Measurements from ENCODE around the gene SULT1E1.

The SULT1E1 gene

DNA sequence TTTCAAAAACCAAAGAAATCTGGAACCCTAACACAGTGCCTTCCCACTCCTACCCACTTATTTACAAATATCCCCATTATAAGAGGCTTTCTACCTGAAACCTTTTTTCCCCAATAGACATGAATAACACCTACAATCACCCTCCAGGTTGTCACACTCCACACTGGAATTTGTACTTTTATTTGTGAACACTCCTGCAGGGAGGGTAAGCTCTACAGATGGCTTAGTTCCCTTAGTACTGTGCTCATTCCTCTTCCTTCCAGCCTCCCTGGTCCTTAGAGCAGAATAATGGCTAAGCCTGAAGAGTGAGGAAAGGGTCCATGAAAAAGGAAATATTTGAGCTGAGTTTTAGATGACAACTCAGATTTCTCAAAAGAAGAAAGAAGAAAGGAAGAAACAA lies 22.2 kb upstream of the SULT1E1 start:
- no peak for DNase-seq (ENCODE audit: low read depth, low spot score)
- Histone ChIP-seq H3K4me3 (ENCODE audit: insufficient read length, low read depth) (no peak overlapping the region), H3K9me3 (ENCODE audit: insufficient read depth, low read length) (peaks cover 17% of the 10 kb centered on the region; the same call in 1 of the 2 replicates), H3K36me3 (ENCODE audit: insufficient read depth, insufficient read length, low read length) (no peaks in the 10 kb centered on the region), H3K27me3 (ENCODE audit: insufficient read depth, insufficient read length) (no peaks in the 10 kb centered on the region), H3K9ac (ENCODE audit: insufficient read length, low read depth) (no peak overlapping the region), H3K4me1 (ENCODE audit: insufficient read depth, insufficient read length) (no peaks in the 10 kb centered on the region)
- TF ChIP-seq SUZ12 (IDR thresholded peaks at IDR 0.05; ENCODE audit: extremely low read depth, insufficient read depth, insufficient read length) = no peak
- TF ChIP-seq YY1 (IDR thresholded peaks at IDR 0.05; ENCODE audit: insufficient read depth, insufficient read length) = no peak
- no peak for TF ChIP-seq ZNF274 (IDR thresholded peaks at IDR 0.05; ENCODE audit: low read depth, low read length)

DNA sequence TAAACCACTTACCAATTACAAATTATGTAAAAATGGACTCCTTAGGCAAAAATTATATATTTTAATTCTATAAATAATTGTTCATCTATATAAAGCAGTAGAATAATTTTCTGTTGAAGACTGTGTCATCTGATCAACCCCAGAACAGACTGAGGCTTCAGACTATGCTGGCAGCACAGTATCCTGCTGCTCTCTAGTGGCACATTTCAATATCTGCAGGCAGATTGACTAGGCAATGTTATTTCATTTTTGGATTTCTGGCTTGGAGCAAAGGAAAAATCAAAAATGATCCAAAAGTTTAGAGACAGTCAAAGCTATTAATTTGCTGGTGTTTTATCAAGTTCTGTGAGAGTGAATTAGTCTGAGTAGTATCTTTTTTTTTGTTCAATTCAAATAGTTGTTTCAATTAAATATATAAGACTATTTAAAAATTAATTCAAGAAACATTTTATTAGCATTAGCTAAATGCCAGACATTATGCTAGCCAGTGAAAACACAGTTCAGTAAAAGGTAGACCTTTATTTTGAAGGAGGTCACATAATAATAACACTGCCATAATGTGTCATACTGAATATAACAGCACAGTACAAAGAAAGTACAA lies 21.3 kb upstream of the SULT1E1 start:
- Histone ChIP-seq H3K36me3 (ENCODE audit: insufficient read depth, insufficient read length, low read length) (no peaks in the 10 kb centered on the region), H3K4me3 (ENCODE audit: insufficient read length, low read depth) (no peak overlapping the region), H3K9me3 (ENCODE audit: insufficient read depth, low read length) (peaks cover 17% of the 10 kb centered on the region; the same call in 1 of the 2 replicates), H3K4me1 (ENCODE audit: insufficient read depth, insufficient read length) (no peaks in the 10 kb centered on the region), H3K9ac (ENCODE audit: insufficient read length, low read depth) (no peak overlapping the region), H3K27me3 (ENCODE audit: insufficient read depth, insufficient read length) (no peaks in the 10 kb centered on the region)
- TF ChIP-seq SUZ12 (IDR thresholded peaks at IDR 0.05; ENCODE audit: extremely low read depth, insufficient read depth, insufficient read length) (no peak), ZNF274 (IDR thresholded peaks at IDR 0.05; ENCODE audit: low read depth, low read length) (no peak), YY1 (IDR thresholded peaks at IDR 0.05; ENCODE audit: insufficient read depth, insufficient read length) (no peak)
- no peak for DNase-seq (ENCODE audit: low read depth, low spot score)

DNA sequence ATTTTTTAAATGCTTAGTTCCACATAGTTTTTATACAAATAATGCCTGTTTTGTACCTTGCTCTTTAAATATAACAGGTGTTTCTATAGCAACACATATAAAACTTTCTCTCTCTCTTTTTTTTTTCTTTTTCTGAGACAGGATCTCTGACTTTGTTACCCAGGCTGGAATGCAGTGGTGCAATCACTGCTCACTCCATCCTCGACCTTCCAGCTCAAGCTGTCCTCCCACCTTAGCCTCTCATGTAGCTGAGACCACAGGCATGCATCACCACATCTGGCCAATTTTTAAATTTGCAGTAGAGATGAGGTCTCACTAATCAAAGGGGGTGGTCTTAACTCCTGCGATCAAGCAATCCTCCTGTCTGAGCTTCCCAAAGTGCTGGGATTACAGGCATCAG lies 18.3 kb upstream of the SULT1E1 start:
- Histone ChIP-seq H3K4me1 (ENCODE audit: insufficient read depth, insufficient read length) (no peaks in the 10 kb centered on the region), H3K9ac (ENCODE audit: insufficient read length, low read depth) (no peak overlapping the region), H3K36me3 (ENCODE audit: insufficient read depth, insufficient read length, low read length) (no peaks in the 10 kb centered on the region), H3K4me3 (ENCODE audit: insufficient read length, low read depth) (no peak overlapping the region), H3K9me3 (ENCODE audit: insufficient read depth, low read length) (peaks cover 3% of the 10 kb centered on the region; the same call in 1 of the 2 replicates), H3K27me3 (ENCODE audit: insufficient read depth, insufficient read length) (no peaks in the 10 kb centered on the region)
- TF ChIP-seq YY1 (IDR thresholded peaks at IDR 0.05; ENCODE audit: insufficient read depth, insufficient read length) = no peak
- TF ChIP-seq SUZ12 (IDR thresholded peaks at IDR 0.05; ENCODE audit: extremely low read depth, insufficient read depth, insufficient read length) = no peak
- TF ChIP-seq ZNF274 (IDR thresholded peaks at IDR 0.05; ENCODE audit: low read depth, low read length) = no peak
- no peak for DNase-seq (ENCODE audit: low read depth, low spot score)

DNA sequence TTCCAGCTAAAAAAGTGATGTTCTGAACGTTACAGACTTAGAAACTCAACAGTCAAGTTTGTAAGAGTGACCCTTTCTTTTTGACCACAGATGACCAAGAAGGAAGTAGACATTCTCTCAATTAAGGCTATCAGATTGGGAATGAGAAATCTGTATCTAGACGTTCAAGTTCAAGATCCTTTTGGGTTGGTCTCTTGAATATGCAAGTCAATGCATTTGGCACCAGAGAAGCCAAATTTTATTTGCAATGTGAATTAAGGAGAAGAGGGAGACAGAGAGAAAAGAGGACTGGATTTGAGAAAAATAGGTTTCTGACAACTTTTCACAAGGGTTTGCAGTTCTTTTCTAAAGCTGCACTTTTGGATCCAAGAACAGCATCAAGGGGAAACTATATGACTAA lies 17.5 kb upstream of the SULT1E1 start:
- H3K27me3 ChIP-seq (ENCODE audit: insufficient read depth, insufficient read length) = no peaks in the 10 kb centered on the region
- no peak overlapping the region for H3K4me3 ChIP-seq (ENCODE audit: insufficient read length, low read depth)
- DNase-seq (ENCODE audit: low read depth, low spot score) = no peak
- no peak overlapping the region for H3K9ac ChIP-seq (ENCODE audit: insufficient read length, low read depth)
- H3K9me3 ChIP-seq (ENCODE audit: insufficient read depth, low read length) = no peaks in the 10 kb centered on the region
- no peak for TF ChIP-seq YY1 (IDR thresholded peaks at IDR 0.05; ENCODE audit: insufficient read depth, insufficient read length)
- TF ChIP-seq SUZ12 (IDR thresholded peaks at IDR 0.05; ENCODE audit: extremely low read depth, insufficient read depth, insufficient read length) = no peak
- TF ChIP-seq ZNF274 (IDR thresholded peaks at IDR 0.05; ENCODE audit: low read depth, low read length) = no peak
- no peaks in the 10 kb centered on the region for H3K36me3 ChIP-seq (ENCODE audit: insufficient read depth, insufficient read length, low read length)
- H3K4me1 ChIP-seq (ENCODE audit: insufficient read depth, insufficient read length) = no peaks in the 10 kb centered on the region

DNA sequence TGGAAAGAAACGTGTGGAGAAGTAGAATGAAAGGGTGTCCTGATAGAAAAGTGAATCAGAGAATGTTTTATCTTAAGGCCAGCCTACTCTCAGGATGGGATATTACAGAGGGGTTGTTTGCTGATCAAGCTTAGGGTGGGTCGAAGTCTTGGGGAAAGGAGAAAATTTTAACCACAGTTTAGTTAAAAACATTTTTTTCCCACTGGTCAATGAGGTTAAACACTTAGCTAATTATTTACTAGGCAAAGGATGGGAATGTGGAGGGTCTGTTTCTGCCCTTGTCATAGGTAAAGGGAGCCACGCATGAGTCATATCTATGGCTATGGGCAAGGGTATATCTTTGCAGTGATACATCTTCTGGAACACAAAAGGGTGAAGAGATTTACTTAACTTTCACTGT lies 16.1 kb upstream of the SULT1E1 start:
- Histone ChIP-seq H3K9ac (ENCODE audit: insufficient read length, low read depth) (no peak overlapping the region), H3K36me3 (ENCODE audit: insufficient read depth, insufficient read length, low read length) (no peaks in the 10 kb centered on the region), H3K9me3 (ENCODE audit: insufficient read depth, low read length) (no peaks in the 10 kb centered on the region), H3K27me3 (ENCODE audit: insufficient read depth, insufficient read length) (no peaks in the 10 kb centered on the region), H3K4me3 (ENCODE audit: insufficient read length, low read depth) (no peak overlapping the region), H3K4me1 (ENCODE audit: insufficient read depth, insufficient read length) (no peaks in the 10 kb centered on the region)
- no peak for DNase-seq (ENCODE audit: low read depth, low spot score)
- no peak for TF ChIP-seq SUZ12 (IDR thresholded peaks at IDR 0.05; ENCODE audit: extremely low read depth, insufficient read depth, insufficient read length)

DNA sequence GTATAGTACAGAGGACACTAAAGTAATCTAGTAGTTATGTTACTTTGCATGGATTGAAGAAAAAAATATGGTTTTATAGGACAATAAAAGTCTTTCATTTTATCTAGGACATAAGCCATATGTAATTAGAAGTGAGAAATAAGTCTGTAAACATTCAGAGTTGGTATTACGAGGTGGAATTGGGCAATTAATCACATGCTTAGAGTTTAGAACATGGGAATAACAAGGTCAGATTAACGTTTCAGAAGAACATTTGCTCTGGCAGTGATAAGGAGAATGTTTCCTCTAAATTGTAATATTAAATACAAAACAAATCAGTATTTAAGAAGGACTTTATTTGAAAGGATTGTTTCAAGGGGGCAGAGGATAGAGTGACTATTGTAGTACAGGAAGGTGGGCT lies 15.6 kb upstream of the SULT1E1 start:
- Histone ChIP-seq H3K9ac (ENCODE audit: insufficient read length, low read depth) (no peak overlapping the region), H3K4me3 (ENCODE audit: insufficient read length, low read depth) (no peak overlapping the region), H3K36me3 (ENCODE audit: insufficient read depth, insufficient read length, low read length) (no peaks in the 10 kb centered on the region), H3K27me3 (ENCODE audit: insufficient read depth, insufficient read length) (no peaks in the 10 kb centered on the region), H3K9me3 (ENCODE audit: insufficient read depth, low read length) (no peaks in the 10 kb centered on the region), H3K4me1 (ENCODE audit: insufficient read depth, insufficient read length) (no peaks in the 10 kb centered on the region)
- TF ChIP-seq SUZ12 (IDR thresholded peaks at IDR 0.05; ENCODE audit: extremely low read depth, insufficient read depth, insufficient read length) = no peak
- TF ChIP-seq YY1 (IDR thresholded peaks at IDR 0.05; ENCODE audit: insufficient read depth, insufficient read length) = no peak
- no peak for TF ChIP-seq ZNF274 (IDR thresholded peaks at IDR 0.05; ENCODE audit: low read depth, low read length)
- DNase-seq (ENCODE audit: low read depth, low spot score) = no peak

GRCh38 chr4:69874507-69874906 lies 14.6 kb upstream of the SULT1E1 start:
- Histone ChIP-seq H3K4me3 (ENCODE audit: insufficient read length, low read depth) (no peak overlapping the region), H3K9ac (ENCODE audit: insufficient read length, low read depth) (no peak overlapping the region), H3K9me3 (ENCODE audit: insufficient read depth, low read length) (no peaks in the 10 kb centered on the region), H3K36me3 (ENCODE audit: insufficient read depth, insufficient read length, low read length) (no peaks in the 10 kb centered on the region), H3K27me3 (ENCODE audit: insufficient read depth, insufficient read length) (no peaks in the 10 kb centered on the region), H3K4me1 (ENCODE audit: insufficient read depth, insufficient read length) (no peaks in the 10 kb centered on the region)
- TF ChIP-seq SUZ12 (IDR thresholded peaks at IDR 0.05; ENCODE audit: extremely low read depth, insufficient read depth, insufficient read length) = no peak
- TF ChIP-seq ZNF274 (IDR thresholded peaks at IDR 0.05; ENCODE audit: low read depth, low read length) = no peak
- no peak for TF ChIP-seq YY1 (IDR thresholded peaks at IDR 0.05; ENCODE audit: insufficient read depth, insufficient read length)
- no peak for DNase-seq (ENCODE audit: low read depth, low spot score)
